Panc1 (cell line): ENCODE measurements around the gene TACC2. TPM values are rescaled to one million over a fixed set of nuclear protein-coding genes. Genes with fewer than 3 reads are reported as not detected.

Experiments used
- ATAC-seq: fragments of 200-7000 bp; cut with Tn5 transposase; 2 replicates; pipeline ENCODE4 v1.9.1; 2020; ENCODE audit warnings: mild to moderate bottlenecking, moderate library complexity
- BruUV-seq: library from RNA; stranded (reverse); fragments of 400-500 nt; replicated peaks from 2 replicates; lab custom pipeline; 2021; lab: Mats Ljungman, UMichigan
- CTCF ChIA-PET: fragments of 300-600 bp; sonication (Branson Sonifier 250); formaldehyde crosslinking; loops from one replicate; lab custom pipeline; 2022; ENCODE audit warnings: antibody characterized with exemption; lab: Charles Lee
- POLR2A ChIA-PET: fragments of 300-600 bp; sonication (Branson Sonifier 250); formaldehyde crosslinking; loops from one replicate; lab custom pipeline; 2022; ENCODE audit warnings: antibody characterized with exemption; lab: Charles Lee
- DNase-seq: peaks from one replicate; pipeline ENCODE4 v3.0.0-alpha.2; 2010; ENCODE audit warnings: low read depth, low spot score
- H3K27ac ChIP-seq: 2 replicates; pipeline ENCODE4 v1.5.1; 2011; ENCODE audit warnings: mild to moderate bottlenecking, low read length, inconsistent platforms
- H3K27me3 ChIP-seq: fragments of 200-500 bp; sonication (Bioruptor generic); 2 replicates; pipeline ENCODE4 v1.6.0; 2014; ENCODE audit warnings: low read length, inconsistent platforms; ENCODE audit not compliant: control insufficient read depth, insufficient read depth
- H3K36me3 ChIP-seq: fragments of 200-500 bp; sonication (Bioruptor generic); 2 replicates; pipeline ENCODE4 v1.5.1; 2014; ENCODE audit warnings: inconsistent platforms, mild to moderate bottlenecking, low read length, moderate library complexity; ENCODE audit not compliant: control insufficient read depth, insufficient read depth
- H3K4me1 ChIP-seq: 2 replicates; pipeline ENCODE4 v1.5.1; 2011; ENCODE audit warnings: inconsistent platforms, mild to moderate bottlenecking, low read length, moderate library complexity; ENCODE audit not compliant: control insufficient read depth, insufficient read depth
- H3K4me3 ChIP-seq, 2 experiments: 2 replicates each; pipeline ENCODE4 v1.5.1; 2011 to 2012; ENCODE audit warnings: low read depth in 2 of 2, low read length in 2 of 2, mild to moderate bottlenecking in 2 of 2, inconsistent platforms in 1 of 2, moderate library complexity in 1 of 2
- H3K9me3 ChIP-seq: fragments of 200-500 bp; sonication (Bioruptor generic); 2 replicates; pipeline ENCODE4 v1.5.1; 2014; ENCODE audit warnings: low read depth, mild to moderate bottlenecking, inconsistent platforms, low read length, moderate library complexity; ENCODE audit not compliant: control insufficient read depth, insufficient read depth
- CTCF ChIP-seq: fragments of 450-650 bp; IDR thresholded peaks from 2 replicates; pipeline ENCODE4 v1.5.1; 2017; ENCODE audit warnings: mild to moderate bottlenecking
- POLR2AphosphoS5 ChIP-seq: IDR thresholded peaks from 2 replicates; pipeline ENCODE4 v1.6.1; 2012; ENCODE audit warnings: mild to moderate bottlenecking, low read depth, low read length, moderate library complexity
- REST ChIP-seq, 2 experiments: IDR thresholded peaks; 2 replicates each; pipeline ENCODE4 v1.6.1; 2011 to 2012; ENCODE audit warnings: low read depth in 2 of 2, control low read depth in 1 of 2, low read length in 1 of 2, mild to moderate bottlenecking in 1 of 2, moderate library complexity in 1 of 2; ENCODE audit not compliant: insufficient read depth in 1 of 2
- SIN3A ChIP-seq: IDR thresholded peaks from 2 replicates; pipeline ENCODE4 v1.6.1; 2012; ENCODE audit warnings: low read depth, mild to moderate bottlenecking, low read length, moderate library complexity, borderline replicate concordance; ENCODE audit not compliant: insufficient read depth
- TCF7L2 ChIP-seq: IDR thresholded peaks from 2 replicates; pipeline ENCODE4 v1.6.1; 2011; ENCODE audit warnings: mild to moderate bottlenecking, low read depth, low read length, inconsistent platforms
- in situ Hi-C: cut with HindIII; loops from 2 replicates; pipeline ENCODE4 v1.10.0; 2016; ENCODE audit warnings: low sequenced_read_pairs, low pct_unique_long_range_greater_than_20kb
- intact Hi-C: fragments of 100-400 bp; cut with micrococcal nuclease; formaldehyde crosslinking; loops from one replicate; pipeline ENCODE4 v1.10.0; 2022; ENCODE audit not compliant: unreplicated experiment
- total RNA-seq: library from RNA; stranded (reverse); gene quantifications from one replicate; pipeline ENCODE4 v1.2.1, GENCODE V29; 2021; ENCODE audit not compliant: unreplicated experiment

TACC2 gene
- total RNA-seq, 1 experiment from 2014 or later = 133 TPM

GRCh38 chr10:122034149-122034756, 45.3 kb downstream of the TACC2 start:
- POLR2A ChIA-PET = interaction anchor here (0.8 kb wide), 1 partner anchor 18 kb away, joined by 11 read pairs; no protein-coding TSS in a partner anchor
- TF ChIP-seq REST (IDR thresholded peaks at IDR 0.05; ENCODE audit: insufficient read depth in 1 of 2, low read depth in 2 of 2, low read length in 1 of 2) (no peak), TCF7L2 (no peak), POLR2AphosphoS5 (no peak), CTCF (no peak), SIN3A (no peak)
- Histone ChIP-seq H3K4me3 (no peak overlapping the region), H3K4me1 (peaks cover 21% of the 10 kb centered on the region), H3K27me3 (no peaks in the 10 kb centered on the region), H3K36me3 (no peaks in the 10 kb centered on the region), H3K9me3 (no peaks in the 10 kb centered on the region), H3K27ac (no peak overlapping the region)
- intact Hi-C loops (loop anchor here (5.0 kb wide), 1 partner anchor 78 kb away; no protein-coding TSS in a partner anchor), in situ Hi-C loops (no loop called here)
- DNase-seq = no peak
- no TSS peak for BruUV-seq
- ATAC-seq = peak; percentile 44; the same call in 1 of the 2 replicates
- CTCF ChIA-PET = interaction anchor here (0.7 kb wide), 1 partner anchor 78 kb away, joined by 4 read pairs; no protein-coding TSS in a partner anchor

- DNase-seq = no peak
- Histone ChIP-seq H3K9me3 (no peaks in the 10 kb centered on the region), H3K27me3 (no peaks in the 10 kb centered on the region), H3K4me1 (peaks cover 20% of the 10 kb centered on the region), H3K36me3 (no peaks in the 10 kb centered on the region), H3K27ac (no peak overlapping the region), H3K4me3 (no peak overlapping the region)
- no TSS peak for BruUV-seq
- no peak for TF ChIP-seq CTCF
- TF ChIP-seq REST (IDR thresholded peaks at IDR 0.05; ENCODE audit: insufficient read depth in 1 of 2, low read depth in 2 of 2, low read length in 1 of 2) = no peak
- TF ChIP-seq POLR2AphosphoS5 = no peak
- TF ChIP-seq SIN3A = no peak
- TF ChIP-seq TCF7L2 = no peak
- ChIA-PET POLR2A (no interaction called here), CTCF (no interaction called here)
- ATAC-seq = peak; percentile 11; the same call in 1 of the 2 replicates
- in situ Hi-C loops (no loop called here), intact Hi-C loops (no loop called here)
Observed at GRCh38 chr10:122040786-122041185, 51.8 kb downstream of the TACC2 start.
